Liver (tissue), 9 donors: ENCODE measurements around the gene BRSK1. TPM values are rescaled to one million over a fixed set of nuclear protein-coding genes. Genes with fewer than 3 reads are reported as not detected.

Source experiments
- DNase-seq: peaks from one replicate; pipeline ENCODE4 v3.0.0-alpha.2; 2017; ENCODE audit warnings: low spot score
- H3K27ac ChIP-seq, 2 donors: one replicate each; pipeline ENCODE4 v1.7.0; 2013; ENCODE audit warnings: inconsistent platforms in 2 of 2, low read length in 2 of 2, control low read depth in 1 of 2, low read depth in 1 of 2, mild to moderate bottlenecking in 1 of 2
- H3K27me3 ChIP-seq, 4 donors: one replicate each; pipeline versions ENCODE4 v1.6.1 to v1.7.0; 2013; ENCODE audit warnings: low read length in 3 of 4, inconsistent platforms in 1 of 4, mild to moderate bottlenecking in 1 of 4, moderate library complexity in 1 of 4; ENCODE audit not compliant: control insufficient read depth in 4 of 4, insufficient read depth in 4 of 4
- H3K36me3 ChIP-seq, 4 donors: one replicate each; pipeline versions ENCODE4 v1.6.1 to v1.7.0; 2013; ENCODE audit warnings: low read length in 3 of 4, mild to moderate bottlenecking in 3 of 4, low read depth in 1 of 4, moderate library complexity in 1 of 4; ENCODE audit not compliant: control insufficient read depth in 4 of 4, insufficient read depth in 3 of 4
- H3K4me1 ChIP-seq, 4 donors: one replicate each; pipeline versions ENCODE4 v1.6.1 to v1.7.0; 2013; ENCODE audit warnings: low read length in 3 of 4, mild to moderate bottlenecking in 3 of 4, moderate library complexity in 1 of 4; ENCODE audit not compliant: control insufficient read depth in 4 of 4, insufficient read depth in 4 of 4
- H3K4me3 ChIP-seq, 3 donors: one replicate each; pipeline versions ENCODE4 v1.6.1 to v1.7.0; 2013; ENCODE audit warnings: low read length in 3 of 3, control low read depth in 1 of 3, low read depth in 1 of 3, mild to moderate bottlenecking in 1 of 3
- H3K9ac ChIP-seq, 2 donors: one replicate each; pipeline ENCODE4 v1.7.0; 2013; ENCODE audit warnings: low read length in 2 of 2, mild to moderate bottlenecking in 2 of 2, moderate library complexity in 2 of 2, control low read depth in 1 of 2, low read depth in 1 of 2
- H3K9me3 ChIP-seq, 4 donors: one replicate each; pipeline versions ENCODE4 v1.6.1 to v1.7.0; 2013; ENCODE audit warnings: low read length in 3 of 4; ENCODE audit not compliant: control insufficient read depth in 4 of 4
- CTCF ChIP-seq: fragments of 150-350 bp; IDR thresholded peaks from 2 replicates; pipeline ENCODE4 v1.5.1; 2017; ENCODE audit warnings: improper control_type of control experiment, low read depth, low read length; ENCODE audit not compliant: missing input control
- EGR1 ChIP-seq, 2 donors: IDR thresholded peaks; 2 replicates each; pipeline ENCODE4 v1.6.1; 2016 to 2018; ENCODE audit warnings: antibody characterized with exemption in 2 of 2, low read depth in 2 of 2
- FOXA1 ChIP-seq: IDR thresholded peaks from 2 replicates; pipeline ENCODE4 v1.6.1; 2016; ENCODE audit warnings: antibody characterized with exemption
- FOXA2 ChIP-seq: IDR thresholded peaks from 2 replicates; pipeline ENCODE4 v1.6.1; 2016; ENCODE audit warnings: antibody characterized with exemption
- GABPA ChIP-seq, 2 donors: IDR thresholded peaks in 1 of 2; conservative IDR thresholded peaks in 1 of 2; 2 replicates each; pipeline ENCODE4 v1.6.1; 2016; ENCODE audit warnings: antibody characterized with exemption in 2 of 2, mild to moderate bottlenecking in 1 of 2, moderate library complexity in 1 of 2
- HNF4A ChIP-seq, 2 donors: conservative IDR thresholded peaks; 2 replicates each; pipeline ENCODE4 v1.6.1; 2016; ENCODE audit warnings: antibody characterized with exemption in 2 of 2, mild to moderate bottlenecking in 2 of 2
- HNF4G ChIP-seq: IDR thresholded peaks from 2 replicates; pipeline ENCODE4 v1.6.1; 2016; ENCODE audit warnings: antibody characterized with exemption
- JUND ChIP-seq, 2 donors: IDR thresholded peaks; 2 replicates each; pipeline ENCODE4 v1.6.1; 2016; ENCODE audit warnings: antibody characterized with exemption in 2 of 2
- NR2F2 ChIP-seq: IDR thresholded peaks from 2 replicates; pipeline ENCODE4 v1.6.1; 2016; ENCODE audit warnings: antibody characterized with exemption
- RAD21 ChIP-seq, 2 donors: IDR thresholded peaks; 2 replicates each; pipeline ENCODE4 v1.6.1; 2016; ENCODE audit warnings: antibody characterized with exemption in 2 of 2, mild to moderate bottlenecking in 2 of 2
- REST ChIP-seq: IDR thresholded peaks from 2 replicates; pipeline ENCODE4 v1.6.1; 2016; ENCODE audit warnings: antibody characterized with exemption, mild to moderate bottlenecking
- RXRA ChIP-seq, 2 donors: IDR thresholded peaks; 2 replicates each; pipeline ENCODE4 v1.6.1; 2017 to 2018; ENCODE audit warnings: antibody characterized with exemption in 2 of 2, mild to moderate bottlenecking in 1 of 2
- SP1 ChIP-seq: IDR thresholded peaks from 2 replicates; pipeline ENCODE4 v1.6.1; 2018; ENCODE audit warnings: antibody characterized with exemption, mild to moderate bottlenecking
- TAF1 ChIP-seq: conservative IDR thresholded peaks from 2 replicates; pipeline ENCODE4 v1.6.1; 2016; ENCODE audit warnings: antibody characterized with exemption, mild to moderate bottlenecking
- YY1 ChIP-seq: IDR thresholded peaks from 2 replicates; pipeline ENCODE4 v1.6.1; 2016; ENCODE audit warnings: antibody characterized with exemption, mild to moderate bottlenecking
- WGBS: extraction: QIAGEN DNeasy Blood & Tissue Kit; methylation state at CpG from one replicate; pipeline ENCODE4 v1.1.7; 2013; 5-methylcytosine and 5-hydroxymethylcytosine counted together
- polyA plus RNA-seq, 2 donors: library from polyadenylated mRNA; stranded (reverse) in 1 of 2; unstranded in 1 of 2; fragments of 200-250 nt in 1 of 2; fragments of >200 nt in 1 of 2; fragmentation: Nextera tagmentation in 1 of 2; extraction: Ambion mirVana in 1 of 2; gene quantifications; one replicate each; pipeline versions ENCODE4 v1.2.1 to v1.2.3, GENCODE V29; 2013 to 2015
- total RNA-seq, 2 donors: library from RNA; depleted of rRNA; stranded (reverse); fragments of >200 nt; gene quantifications; one replicate each; pipeline ENCODE4 v1.2.3, GENCODE V29; 2014
- TF ChIP-seq, protein P1 (sequence below): IDR thresholded peaks from 2 replicates; pipeline ENCODE4 v1.6.1; 2016; ENCODE audit warnings: antibody characterized with exemption
- TF ChIP-seq, protein P2 (sequence below): IDR thresholded peaks from 2 replicates; pipeline ENCODE4 v1.6.1; 2016; ENCODE audit warnings: antibody characterized with exemption
- TF ChIP-seq, protein P3 (sequence below): IDR thresholded peaks from 2 replicates; pipeline ENCODE4 v1.6.1; 2016; ENCODE audit warnings: antibody characterized with exemption
- donor health status: healthy.
- donor health status: healthy.
- donor health status: healthy.
- donor health status: healthy.
- donor health status: healthy.

Gene BRSK1
- total and polyA plus RNA-seq, 4 donors: 0.10 to 0.65 (median 0.42) TPM; not detected in 1

DNA sequence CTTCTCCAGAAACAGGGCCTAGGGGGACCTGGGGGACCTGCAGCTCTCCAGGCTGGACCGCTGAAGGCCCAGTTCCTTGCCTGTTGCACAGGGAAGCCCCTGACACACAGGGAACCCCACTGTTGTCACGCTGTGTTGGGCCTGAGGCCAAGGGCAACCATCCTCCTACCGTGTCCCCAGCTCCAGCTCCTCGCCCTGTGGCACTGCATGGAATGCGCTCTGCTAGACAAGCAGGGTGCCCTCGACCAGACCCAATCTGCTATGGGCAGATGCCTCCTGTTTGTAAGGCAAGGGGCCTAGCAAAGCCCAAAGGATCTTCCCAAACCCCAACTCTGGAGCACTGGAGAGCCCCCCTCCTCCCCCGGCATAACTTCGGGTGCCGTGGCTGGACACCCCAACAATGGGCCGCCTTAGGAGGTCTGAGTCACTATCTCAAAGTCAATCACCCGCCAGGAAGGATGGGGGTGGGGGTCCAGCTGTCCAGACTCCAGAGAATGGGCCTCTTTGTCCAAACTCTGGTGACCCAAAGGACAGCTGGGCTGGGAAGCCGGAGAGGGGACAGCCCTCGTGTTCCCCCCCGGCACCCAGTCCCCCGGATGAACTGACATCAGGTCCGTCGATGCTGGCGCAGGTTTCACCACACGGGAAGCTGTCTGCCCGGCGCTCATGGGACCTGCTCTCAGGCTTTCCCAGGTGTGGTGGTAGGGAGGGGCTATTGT is 3.7 kb downstream of the BRSK1 start:
- H3K27me3 ChIP-seq: no peaks in the 10 kb centered on the region
- H3K4me3 ChIP-seq: no peak overlapping the region
- H3K36me3 ChIP-seq: no peaks in the 10 kb centered on the region
- no peak overlapping the region for H3K27ac ChIP-seq
- H3K9ac ChIP-seq: no peak overlapping the region
- TF ChIP-seq RXRA (IDR thresholded peaks at IDR 0.05) (no peak), TAF1 (no peak), GABPA (IDR thresholded peaks at IDR 0.05 in 1 of 2, conservative IDR thresholded peaks at IDR 0.05 in 1 of 2) (no peak), EGR1 (IDR thresholded peaks at IDR 0.05; ENCODE audit: low read depth in 2 of 2) (no peak), NR2F2 (no peak)
- no peak for DNase-seq
- H3K4me1 ChIP-seq: no peaks in the 10 kb centered on the region
- H3K9me3 ChIP-seq: no peaks in the 10 kb centered on the region
- WGBS: 90% methylated on average over 21 of the region's 21 CpGs

DNA sequence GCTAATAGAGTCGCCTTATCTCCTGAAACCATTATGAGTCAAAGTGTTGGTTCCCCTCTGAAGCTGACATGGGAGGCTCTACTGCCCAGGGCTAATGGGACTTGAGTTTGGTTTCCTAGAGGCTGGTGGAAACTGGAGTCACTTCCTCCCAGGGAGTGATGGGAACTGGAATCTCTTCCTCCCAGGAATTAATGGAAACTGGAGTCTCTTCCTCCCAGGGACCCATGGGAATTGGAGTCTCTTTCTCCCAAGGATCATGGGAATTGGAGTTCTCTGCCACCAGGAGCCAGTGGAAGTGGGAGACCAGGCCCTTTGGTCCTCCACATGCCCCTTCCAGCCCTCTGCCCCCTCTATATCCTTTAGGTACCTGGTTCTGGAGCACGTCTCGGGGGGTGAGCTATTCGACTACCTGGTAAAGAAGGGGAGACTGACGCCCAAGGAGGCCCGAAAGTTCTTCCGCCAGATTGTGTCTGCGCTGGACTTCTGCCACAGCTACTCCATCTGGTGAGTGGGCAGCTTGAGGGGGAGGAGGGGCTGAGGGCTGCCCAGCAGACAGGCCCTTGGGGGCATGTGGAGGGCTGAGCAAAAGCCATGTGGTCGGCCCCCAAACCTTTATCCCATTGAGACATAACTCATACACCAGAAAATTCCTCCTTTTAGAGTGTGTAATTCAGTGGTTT is 5.5 kb downstream of the BRSK1 start:
- no peak for DNase-seq
- Histone ChIP-seq H3K27ac (no peak overlapping the region), H3K9ac (no peak overlapping the region), H3K9me3 (no peaks in the 10 kb centered on the region), H3K4me3 (no peak overlapping the region), H3K27me3 (no peaks in the 10 kb centered on the region), H3K4me1 (no peaks in the 10 kb centered on the region), H3K36me3 (no peaks in the 10 kb centered on the region)
- TF ChIP-seq, protein P1, sequence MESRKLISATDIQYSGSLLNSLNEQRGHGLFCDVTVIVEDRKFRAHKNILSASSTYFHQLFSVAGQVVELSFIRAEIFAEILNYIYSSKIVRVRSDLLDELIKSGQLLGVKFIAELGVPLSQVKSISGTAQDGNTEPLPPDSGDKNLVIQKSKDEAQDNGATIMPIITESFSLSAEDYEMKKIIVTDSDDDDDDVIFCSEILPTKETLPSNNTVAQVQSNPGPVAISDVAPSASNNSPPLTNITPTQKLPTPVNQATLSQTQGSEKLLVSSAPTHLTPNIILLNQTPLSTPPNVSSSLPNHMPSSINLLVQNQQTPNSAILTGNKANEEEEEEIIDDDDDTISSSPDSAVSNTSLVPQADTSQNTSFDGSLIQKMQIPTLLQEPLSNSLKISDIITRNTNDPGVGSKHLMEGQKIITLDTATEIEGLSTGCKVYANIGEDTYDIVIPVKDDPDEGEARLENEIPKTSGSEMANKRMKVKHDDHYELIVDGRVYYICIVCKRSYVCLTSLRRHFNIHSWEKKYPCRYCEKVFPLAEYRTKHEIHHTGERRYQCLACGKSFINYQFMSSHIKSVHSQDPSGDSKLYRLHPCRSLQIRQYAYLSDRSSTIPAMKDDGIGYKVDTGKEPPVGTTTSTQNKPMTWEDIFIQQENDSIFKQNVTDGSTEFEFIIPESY: no peak
- no peak for TF ChIP-seq YY1
- no peak for TF ChIP-seq TAF1
- no peak for TF ChIP-seq SP1
- no peak for TF ChIP-seq RAD21 (IDR thresholded peaks at IDR 0.05)
- TF ChIP-seq, protein P2, sequence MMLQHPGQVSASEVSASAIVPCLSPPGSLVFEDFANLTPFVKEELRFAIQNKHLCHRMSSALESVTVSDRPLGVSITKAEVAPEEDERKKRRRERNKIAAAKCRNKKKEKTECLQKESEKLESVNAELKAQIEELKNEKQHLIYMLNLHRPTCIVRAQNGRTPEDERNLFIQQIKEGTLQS: no peak
- no peak for TF ChIP-seq HNF4A (conservative IDR thresholded peaks at IDR 0.05)
- TF ChIP-seq CTCF: no peak
- no peak for TF ChIP-seq FOXA1
- no peak for TF ChIP-seq NR2F2
- TF ChIP-seq EGR1 (IDR thresholded peaks at IDR 0.05; ENCODE audit: low read depth in 2 of 2): no peak
- no peak for TF ChIP-seq JUND (IDR thresholded peaks at IDR 0.05)
- TF ChIP-seq, protein P3, sequence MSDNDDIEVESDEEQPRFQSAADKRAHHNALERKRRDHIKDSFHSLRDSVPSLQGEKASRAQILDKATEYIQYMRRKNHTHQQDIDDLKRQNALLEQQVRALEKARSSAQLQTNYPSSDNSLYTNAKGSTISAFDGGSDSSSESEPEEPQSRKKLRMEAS: no peak
- no peak for TF ChIP-seq RXRA (IDR thresholded peaks at IDR 0.05)
- no peak for TF ChIP-seq HNF4G
- TF ChIP-seq FOXA2: no peak
- no peak for TF ChIP-seq GABPA (IDR thresholded peaks at IDR 0.05 in 1 of 2, conservative IDR thresholded peaks at IDR 0.05 in 1 of 2)
- TF ChIP-seq REST: no peak
- 97% methylated on average over 9 of the region's 9 CpGs for WGBS
